ENCODE data around the gene PCK1.

DNA sequence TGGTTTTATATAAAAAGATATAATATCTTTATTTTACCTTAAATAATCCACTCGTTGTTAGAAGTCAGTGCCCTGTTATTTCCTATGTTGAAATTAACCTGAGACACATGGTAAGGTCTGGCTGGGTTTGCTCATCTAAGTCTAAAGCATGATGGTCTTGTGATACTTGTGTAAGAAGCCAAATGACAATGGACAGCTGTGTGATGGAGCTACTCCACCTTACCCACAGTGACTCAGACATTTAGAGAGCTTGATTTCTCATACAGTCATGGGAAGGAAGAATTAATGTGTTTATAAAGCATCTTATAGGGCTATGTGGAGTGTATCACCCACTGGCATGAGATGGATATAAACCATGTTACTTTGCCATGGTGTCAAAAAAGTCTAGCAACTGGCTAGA is 47.7 kb upstream of the PCK1 start:
- no peak for TF ChIP-seq EZH2 (IDR thresholded peaks at IDR 0.05; ENCODE audit: borderline replicate concordance, low read depth, low read length, severe bottlenecking)
- TF ChIP-seq, protein P1, sequence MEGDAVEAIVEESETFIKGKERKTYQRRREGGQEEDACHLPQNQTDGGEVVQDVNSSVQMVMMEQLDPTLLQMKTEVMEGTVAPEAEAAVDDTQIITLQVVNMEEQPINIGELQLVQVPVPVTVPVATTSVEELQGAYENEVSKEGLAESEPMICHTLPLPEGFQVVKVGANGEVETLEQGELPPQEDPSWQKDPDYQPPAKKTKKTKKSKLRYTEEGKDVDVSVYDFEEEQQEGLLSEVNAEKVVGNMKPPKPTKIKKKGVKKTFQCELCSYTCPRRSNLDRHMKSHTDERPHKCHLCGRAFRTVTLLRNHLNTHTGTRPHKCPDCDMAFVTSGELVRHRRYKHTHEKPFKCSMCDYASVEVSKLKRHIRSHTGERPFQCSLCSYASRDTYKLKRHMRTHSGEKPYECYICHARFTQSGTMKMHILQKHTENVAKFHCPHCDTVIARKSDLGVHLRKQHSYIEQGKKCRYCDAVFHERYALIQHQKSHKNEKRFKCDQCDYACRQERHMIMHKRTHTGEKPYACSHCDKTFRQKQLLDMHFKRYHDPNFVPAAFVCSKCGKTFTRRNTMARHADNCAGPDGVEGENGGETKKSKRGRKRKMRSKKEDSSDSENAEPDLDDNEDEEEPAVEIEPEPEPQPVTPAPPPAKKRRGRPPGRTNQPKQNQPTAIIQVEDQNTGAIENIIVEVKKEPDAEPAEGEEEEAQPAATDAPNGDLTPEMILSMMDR (IDR thresholded peaks at IDR 0.05; ENCODE audit: extremely low read depth in 1 of 2, insufficient read depth in 1 of 2, low read depth in 1 of 2, low read length in 2 of 2) = no peak
- TF ChIP-seq GATA2 (IDR thresholded peaks at IDR 0.05; ENCODE audit: insufficient read depth, insufficient read length, low read depth, low read length) = no peak
- no peak for TF ChIP-seq MYC (IDR thresholded peaks at IDR 0.05; ENCODE audit: low read depth, low read length)
- no peak for TF ChIP-seq POLR2AphosphoS5 (IDR thresholded peaks at IDR 0.05; ENCODE audit: insufficient read depth, low read depth, low read length)
- TF ChIP-seq MAX (IDR thresholded peaks at IDR 0.05; ENCODE audit: insufficient read depth, insufficient read length) = no peak

Data from endothelial cell of umbilical vein (primary cell).